HTR-8/SVneo (cell line): ENCODE results near the gene LMAN2L.

Experiments
- DNase-seq: peaks from one replicate; pipeline ENCODE4 v3.0.0; 2011; ENCODE audit warnings: low spot score, mixed read lengths; ENCODE audit not compliant: insufficient read length
- FAIRE-seq: peaks from 2 replicates; lab custom pipeline; 2011; peaks lifted over from hg19 to GRCh38; lab: Jason Lieb, UNC

The LMAN2L gene

DNA sequence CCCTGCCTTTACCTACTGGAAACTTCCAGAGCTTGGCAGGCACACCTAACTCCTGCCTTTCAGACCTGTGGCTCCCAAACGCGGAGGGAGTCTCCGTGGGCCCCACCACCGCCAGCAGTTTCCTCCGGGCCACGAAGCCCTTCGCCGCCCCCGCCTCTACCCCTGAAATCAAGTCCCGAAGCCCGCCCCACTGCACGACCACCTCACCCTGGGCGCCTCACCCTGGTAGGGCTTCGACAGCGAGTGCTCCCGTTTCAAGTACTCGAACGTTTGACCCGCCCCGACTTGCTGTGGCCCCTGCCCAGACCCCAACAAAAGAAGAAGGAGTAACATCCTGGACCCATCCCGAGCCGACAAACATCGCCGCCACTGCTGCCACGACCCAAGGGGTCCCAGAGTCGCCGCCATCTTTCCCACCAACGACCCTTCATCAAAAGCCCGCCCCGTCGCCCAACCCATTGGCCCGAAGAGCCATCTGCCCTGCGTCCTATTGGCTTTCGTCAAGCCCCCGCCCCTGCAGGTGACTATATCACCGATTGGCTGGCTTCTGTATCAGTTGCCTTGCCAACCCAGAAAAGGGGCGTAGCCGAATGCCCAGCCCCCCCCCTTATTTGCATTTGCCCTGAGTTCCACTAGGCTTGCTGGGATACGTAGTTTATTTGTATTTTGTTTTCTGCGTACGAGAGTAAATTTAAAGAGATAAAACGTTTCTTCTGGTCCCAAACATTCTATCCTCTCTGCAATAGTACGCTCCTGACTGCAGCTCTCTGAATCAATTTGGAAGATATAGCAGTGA, at the start of gene LMAN2L:
Gene LMAN2L, minus strand, starts transcription at position 432 of the 796 bp plus-strand sequence. Its CDS starts 24 bp downstream, at position 408.
- DNase-seq (peak; percentile 100), FAIRE-seq (peak; percentile 94)

DNA sequence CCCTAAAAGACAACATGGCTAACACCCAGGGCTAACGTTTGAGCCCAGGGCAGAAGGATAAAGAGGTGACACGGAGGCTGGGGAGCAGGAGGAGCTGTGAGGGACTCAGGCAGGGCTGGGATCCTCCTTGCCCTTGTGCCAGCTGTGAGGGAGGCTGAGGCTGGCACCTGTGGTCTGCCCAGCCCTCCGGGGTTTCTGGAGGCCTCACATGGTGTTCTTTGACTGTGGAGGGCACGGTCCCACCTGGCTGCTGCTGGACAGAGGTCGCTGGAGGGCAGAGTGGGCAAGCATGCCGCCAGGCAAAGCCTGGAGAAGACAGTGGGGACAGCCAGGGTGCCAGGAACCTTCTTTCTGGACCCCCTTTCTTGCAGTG, 49.4 kb upstream of the LMAN2L start:
- FAIRE-seq (no peak), DNase-seq (no peak)

GRCh38 chr2:96788442-96789244, 48.8 kb upstream of the LMAN2L start:
- DNase-seq = peak; percentile 47
- no peak for FAIRE-seq

DNA sequence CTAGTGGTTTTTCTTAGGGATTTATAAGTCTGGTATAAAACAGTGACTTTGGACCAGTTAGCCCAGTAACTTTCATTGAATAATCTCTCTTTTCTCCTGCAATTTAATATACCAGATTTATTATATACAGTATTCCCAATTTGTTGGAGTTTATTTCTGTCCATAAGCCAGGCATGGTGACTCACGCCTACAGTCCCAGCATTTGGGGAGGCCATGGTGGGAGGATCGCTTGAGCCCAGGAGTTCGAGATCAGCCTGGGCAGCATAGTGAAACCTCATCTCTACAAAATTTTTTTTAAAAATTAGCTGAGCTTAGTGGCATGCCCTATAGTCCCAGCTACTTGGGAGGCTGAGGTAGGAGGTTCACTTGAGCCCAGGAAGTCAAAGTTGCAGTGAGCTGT, 47.5 kb upstream of the LMAN2L start:
- no peak for FAIRE-seq

DNA sequence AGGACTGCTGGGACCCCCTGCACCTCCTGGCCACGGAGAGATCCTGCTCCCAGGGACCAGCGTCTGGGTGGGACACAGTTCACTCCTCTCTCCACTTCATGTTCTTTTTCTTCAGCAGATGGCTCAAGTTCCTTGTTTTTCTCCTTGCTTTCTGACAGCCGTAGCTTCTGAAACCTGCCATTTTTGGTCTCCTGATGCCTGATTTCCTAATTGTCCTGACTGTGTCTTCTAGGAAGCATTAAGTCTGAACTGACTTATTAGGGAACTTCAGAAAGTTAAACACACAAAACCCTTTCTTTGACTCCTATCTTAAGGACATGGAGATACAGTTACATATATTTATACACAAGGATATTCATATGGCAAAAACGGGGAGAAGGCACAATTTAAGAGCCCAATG, 43.5 kb upstream of the LMAN2L start:
- no peak for FAIRE-seq
- no peak for DNase-seq

More for the DNA sequence above, 47.5 kb upstream of the LMAN2L start:
- no peak for DNase-seq

DNA sequence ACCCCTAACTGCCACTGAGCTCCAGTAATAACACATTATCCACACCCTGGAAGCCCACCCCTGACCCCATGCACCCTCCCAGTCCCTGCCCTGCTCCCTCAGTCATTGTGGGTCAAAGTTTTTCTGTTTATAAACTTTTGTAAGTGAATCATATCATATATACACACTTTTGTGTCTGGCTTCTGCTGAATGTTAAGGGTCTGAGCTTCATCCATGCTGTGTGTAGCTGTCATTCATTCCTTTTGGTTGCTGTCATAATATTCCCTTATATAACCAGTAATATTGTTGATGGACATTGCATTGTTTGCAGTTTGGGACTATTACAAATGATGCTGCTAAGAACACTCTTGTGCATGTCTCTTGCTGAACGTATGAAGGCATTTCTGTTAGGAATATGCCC, 35.3 kb upstream of the LMAN2L start:
- peak; percentile 55 for FAIRE-seq
- DNase-seq = no peak

DNA sequence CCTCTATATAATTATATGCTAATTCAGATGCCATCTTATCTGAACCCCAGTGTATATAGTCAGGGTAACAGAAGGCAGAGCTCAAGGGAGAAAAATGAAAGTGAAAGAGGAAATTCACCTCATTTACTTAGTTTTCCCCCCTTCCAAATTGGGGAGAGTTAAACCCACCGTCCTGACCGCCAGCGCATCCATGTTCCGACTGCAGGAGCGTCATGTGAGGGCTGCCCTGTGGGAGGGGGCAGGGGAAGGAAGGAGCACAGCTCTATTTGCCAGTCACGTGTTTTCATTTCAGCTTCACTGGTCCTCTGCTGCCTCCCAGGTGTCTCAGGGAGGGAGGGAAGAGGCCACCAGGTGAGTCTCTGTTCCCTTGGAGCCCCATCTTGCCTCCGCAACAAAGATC, 34.1 kb upstream of the LMAN2L start:
- FAIRE-seq (peak; percentile 54), DNase-seq (no peak)

GRCh38 chr2:96772903-96773671, 33.2 kb upstream of the LMAN2L start:
- FAIRE-seq (peak; percentile 96), DNase-seq (no peak)

- DNase-seq = no peak
- no peak for FAIRE-seq
These were observed 32.1 kb upstream of the LMAN2L start for GRCh38 chr2:96771796-96772618.

GRCh38 chr2:96770442-96771202, 30.8 kb upstream of the LMAN2L start:
- FAIRE-seq (peak; percentile 65), DNase-seq (no peak)

- DNase-seq = no peak
- FAIRE-seq = peak; percentile 44
These were observed 29.9 kb upstream of the LMAN2L start for GRCh38 chr2:96769814-96770213.

- DNase-seq (no peak), FAIRE-seq (peak; percentile 33)
These were observed 28.3 kb upstream of the LMAN2L start for GRCh38 chr2:96768083-96768561.

DNA sequence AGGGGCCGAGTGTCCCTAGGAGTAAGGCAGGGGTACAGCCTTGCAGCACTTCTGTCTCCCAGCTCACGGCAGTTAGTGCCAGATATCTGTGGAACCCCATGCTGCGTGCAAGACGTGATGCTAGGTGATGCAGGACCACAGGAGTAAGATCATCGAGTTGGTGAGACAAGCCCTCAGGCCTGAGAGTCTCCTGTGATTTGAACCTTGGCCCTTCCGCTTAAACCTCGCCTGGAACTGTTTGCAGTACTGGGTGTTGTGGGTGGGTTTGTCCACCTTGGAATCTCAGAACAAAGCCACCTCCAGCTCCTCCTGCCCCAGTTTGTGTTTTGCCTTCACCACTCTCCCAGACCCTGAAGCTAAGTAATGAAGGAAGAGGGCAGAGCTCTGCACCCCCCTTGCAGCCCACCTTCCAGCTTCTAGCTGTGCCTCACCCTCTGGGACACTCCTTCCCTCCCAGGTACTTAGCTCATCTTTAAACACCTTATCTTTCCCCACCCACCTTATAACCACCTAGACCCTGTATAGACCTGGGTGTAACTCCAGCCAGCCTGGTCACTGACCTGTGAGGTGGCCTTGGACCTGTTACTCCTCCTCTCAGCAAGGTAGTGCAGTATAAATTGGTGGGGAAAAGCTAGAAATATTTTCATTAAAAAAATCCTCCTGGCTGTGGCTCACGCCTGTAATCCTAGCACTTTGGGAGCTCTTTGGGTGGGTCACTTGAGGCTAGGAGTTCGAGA, 27.4 kb upstream of the LMAN2L start:
- FAIRE-seq (no peak), DNase-seq (no peak)

- no peak for FAIRE-seq
These were observed 24.4 kb upstream of the LMAN2L start for GRCh38 chr2:96764253-96764637.

DNA sequence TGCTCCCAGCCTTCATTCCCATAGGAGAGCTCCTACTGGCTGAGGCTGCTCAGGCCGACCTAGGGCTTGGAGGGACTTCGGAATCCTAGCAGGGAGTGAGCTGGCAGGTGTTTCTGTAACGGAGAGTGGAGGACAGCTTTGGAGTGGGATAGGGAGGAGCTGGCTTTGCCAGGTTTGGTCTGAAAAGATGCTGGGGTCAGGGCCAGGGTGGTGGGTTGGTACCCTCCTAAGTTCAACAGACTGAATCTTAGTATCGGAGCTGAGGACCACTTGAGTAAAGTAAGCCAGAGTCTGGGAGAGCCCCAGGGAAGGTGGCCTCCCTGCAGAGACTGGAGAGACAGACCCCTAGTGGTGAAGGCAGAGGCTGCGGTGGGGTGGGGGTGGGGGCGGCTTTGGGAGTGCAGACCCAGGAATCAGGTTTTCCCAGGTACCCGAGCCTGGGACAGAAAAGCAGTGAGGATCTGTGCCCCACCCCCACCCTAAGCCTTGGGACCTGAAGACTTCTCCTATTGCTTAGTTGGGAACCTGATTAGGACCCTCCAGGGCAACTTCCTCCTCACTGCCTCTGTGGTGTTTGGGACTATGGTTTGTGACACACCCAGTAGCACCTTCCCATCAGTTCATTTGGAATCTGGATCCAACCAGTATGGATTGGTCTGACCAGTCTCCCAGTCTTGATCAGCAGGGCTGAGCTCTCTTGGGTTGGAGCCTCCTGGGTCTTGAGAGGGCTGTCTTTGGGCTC, 23.8 kb upstream of the LMAN2L start:
- no peak for FAIRE-seq
- DNase-seq = peak; percentile 85

More at GRCh38 chr2:96764253-96764637, 24.4 kb upstream of the LMAN2L start:
- DNase-seq = no peak

DNA sequence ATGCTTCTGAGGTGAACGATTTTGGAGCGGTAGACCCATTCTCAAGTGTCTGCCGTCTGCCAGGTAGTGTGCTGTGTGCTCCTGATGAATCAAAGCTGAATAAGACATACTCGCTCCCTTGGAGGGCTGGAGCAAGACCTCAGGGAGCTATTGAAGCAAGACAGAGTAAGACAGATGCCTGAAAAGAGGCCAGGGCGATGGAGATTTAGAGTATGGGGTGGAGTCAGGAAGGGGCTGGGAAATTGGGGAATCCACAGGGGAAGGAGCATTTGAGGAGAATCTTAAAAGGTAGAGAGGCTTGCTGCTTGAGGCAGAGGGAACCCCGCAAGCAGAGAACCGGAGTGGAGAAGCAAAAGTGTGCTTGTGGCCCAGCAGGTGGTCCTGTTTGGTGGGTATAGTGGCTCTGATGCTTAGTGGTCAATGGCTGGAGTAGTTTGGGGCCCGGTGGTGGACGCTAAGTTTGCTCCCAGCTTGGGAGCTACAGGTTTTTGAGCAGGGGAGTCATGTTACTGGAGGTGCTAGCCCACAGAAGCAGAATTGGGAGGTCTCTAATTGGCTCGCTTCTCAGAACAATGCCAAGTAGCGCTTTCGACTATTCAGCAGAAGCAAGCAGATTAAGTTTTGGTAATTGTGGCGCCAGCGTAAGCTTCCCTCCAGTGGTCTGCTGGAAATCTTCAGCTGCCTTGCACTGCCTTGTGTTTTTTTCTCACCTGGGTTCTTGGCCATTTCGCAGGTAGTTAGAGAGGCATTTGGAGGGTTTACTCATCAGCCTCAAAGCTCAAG, 22.9 kb upstream of the LMAN2L start:
- FAIRE-seq = peak; percentile 16
- no peak for DNase-seq
